ENCODE data around the gene MFSD8.
"Not testable (repeated sequence)": the region's sequence is repeated elsewhere in the genome, so short reads cannot be mapped to it uniquely, and the experiment has no call there.

Gene MFSD8

DNA sequence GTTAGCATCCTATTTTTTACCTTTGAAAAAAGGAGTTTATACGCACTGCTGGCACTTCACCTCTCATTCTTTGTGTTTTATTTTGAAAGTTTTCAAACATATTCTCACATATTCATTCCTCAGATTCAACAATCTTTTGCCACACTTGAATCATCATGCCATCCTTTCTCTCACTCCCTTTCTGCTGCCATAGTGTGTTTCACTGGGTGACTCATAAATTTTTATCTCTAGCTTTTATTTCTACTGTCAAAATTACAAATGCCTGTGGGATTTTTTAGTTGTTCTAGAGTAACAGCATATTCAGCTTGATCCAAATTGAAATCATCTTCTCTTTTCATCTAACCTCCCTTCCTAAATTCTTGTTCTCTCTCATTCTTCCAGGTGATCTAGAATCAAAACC, 28.0 kb downstream of the MFSD8 start:
- no peak for DNase-seq

DNA sequence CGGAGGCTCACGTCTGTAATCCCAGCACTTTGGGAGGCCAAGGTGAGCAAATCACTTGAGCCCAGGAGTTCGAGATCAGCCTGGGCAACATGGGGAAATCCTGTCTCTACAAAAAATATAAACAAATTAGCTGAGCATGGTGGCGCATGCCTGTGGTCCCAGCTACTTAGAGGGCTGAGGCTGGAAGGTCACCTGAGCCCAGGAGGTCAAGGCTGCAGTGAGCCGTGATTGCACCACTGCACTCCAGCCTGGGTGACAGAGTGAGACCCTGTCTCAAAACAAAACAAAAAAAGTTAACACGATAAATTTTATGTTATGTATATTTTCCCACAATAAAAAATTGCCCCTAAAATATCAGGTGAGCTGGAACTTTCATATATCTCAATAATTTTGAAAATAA, 33.1 kb downstream of the MFSD8 start:
- DNase-seq = not testable (repeated sequence)

DNA sequence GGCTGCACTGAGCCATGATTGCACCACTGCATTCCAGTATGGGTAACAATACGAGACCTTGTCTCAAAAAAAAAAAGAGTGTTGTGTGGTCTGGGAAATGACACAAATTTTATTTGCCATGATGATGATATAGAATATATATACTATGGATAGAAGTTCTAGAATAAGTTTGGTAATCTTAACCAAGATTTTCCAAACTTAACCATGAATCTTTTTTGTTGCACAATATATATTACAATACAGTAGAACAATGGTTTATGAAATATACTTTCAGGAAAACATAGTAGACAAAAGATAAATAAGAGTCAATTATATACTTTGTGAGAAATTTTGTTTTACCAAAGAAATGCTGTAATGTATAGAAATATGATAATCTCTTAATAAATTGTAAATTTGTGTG, 34.8 kb downstream of the MFSD8 start:
- no peak for DNase-seq

DNA sequence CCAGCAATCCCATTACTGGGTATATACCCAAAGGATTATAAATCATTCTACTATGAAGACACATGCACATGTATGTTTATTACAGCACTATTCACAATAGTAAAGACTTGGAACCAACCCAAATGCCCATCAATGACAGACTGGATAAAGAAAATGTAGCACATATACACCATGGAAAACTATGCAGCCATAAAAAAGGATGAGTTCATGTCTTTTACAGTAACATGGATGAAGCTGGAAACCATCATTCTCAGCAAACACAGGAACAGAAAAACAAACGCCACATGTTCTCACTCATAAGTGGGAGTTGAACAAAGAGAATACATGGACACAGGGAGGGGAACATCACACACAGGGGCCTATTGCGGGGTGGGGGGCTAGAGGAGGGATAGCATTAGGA, 39.3 kb downstream of the MFSD8 start:
- DNase-seq = not testable (repeated sequence)

DNA sequence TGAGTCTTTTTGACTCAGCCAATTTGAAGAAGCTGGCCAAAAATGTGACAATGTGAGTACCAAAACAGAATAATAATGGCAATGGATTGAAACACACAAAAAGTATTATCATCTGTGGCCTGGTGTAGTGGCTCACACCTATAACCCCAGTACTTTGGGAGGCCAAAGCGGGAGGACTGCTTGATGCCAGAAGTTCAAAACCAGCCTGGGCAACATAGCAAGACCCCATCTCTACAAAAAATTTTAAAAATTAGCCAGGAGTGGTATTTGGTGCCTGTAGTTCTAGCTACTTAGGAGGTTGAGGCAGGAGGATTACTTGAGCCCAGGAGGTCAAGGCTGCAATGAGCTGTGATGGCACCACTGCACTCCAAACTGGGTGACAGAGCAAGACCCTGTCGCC, 42.7 kb downstream of the MFSD8 start:
- no peak for DNase-seq

DNA sequence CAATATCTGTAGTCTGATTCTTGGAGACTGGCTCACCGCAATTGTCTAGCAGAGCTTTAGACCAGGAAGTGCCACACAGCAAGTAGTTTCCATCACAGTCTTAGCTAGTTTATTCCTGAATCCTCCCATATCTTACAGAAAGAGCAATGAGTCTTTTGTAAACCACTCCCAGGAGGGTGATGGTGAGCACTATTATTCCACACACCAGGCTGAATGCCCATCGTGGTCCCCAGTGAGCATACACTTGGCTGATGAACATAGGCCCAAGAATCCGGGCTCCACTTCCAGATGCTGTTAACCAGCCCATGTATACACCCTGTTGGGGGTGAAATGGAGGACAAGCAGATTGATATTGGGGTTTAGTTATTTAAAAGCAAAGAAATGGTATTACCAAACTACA, 44.5 kb downstream of the MFSD8 start:
- DNase-seq = no peak

DNA sequence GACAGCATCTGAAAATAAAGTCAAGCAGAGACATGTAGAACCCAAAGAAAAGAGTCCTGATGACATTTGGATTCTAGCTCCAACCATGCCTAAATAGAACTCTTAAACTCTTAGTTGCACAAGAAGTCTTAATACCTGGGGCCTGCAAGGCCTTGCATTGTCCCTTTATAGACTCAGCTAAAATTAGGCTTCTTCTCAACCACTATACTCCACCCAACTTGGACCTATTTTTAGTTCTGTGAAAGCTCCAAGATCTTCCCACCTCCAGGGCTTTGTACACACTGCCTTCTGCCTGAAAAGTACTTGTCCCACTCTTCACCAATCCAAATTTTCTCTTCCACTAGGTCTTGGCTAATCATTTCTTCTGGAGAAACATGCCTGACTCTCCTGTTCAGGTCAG, 47.8 kb downstream of the MFSD8 start:
- no peak for DNase-seq

DNA sequence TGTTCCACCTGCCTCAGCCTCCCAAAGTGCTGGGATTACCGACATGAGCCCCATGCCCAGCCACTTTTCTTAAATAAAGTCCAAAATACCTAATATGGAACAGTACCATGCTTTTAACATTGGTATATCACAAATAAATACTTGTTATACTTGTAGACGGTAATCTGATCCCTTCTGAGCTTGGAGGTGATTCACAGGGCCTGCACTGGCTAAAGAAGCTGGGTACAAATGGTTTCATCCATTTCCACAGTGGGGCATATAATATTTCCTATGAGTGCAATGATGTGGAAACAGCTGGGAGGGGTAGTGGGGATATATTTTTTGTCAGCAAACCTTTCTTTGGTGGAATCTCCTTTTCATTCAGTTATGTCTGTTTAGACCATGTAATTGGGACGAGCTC, 48.5 kb downstream of the MFSD8 start:
- no peak for DNase-seq

DNA sequence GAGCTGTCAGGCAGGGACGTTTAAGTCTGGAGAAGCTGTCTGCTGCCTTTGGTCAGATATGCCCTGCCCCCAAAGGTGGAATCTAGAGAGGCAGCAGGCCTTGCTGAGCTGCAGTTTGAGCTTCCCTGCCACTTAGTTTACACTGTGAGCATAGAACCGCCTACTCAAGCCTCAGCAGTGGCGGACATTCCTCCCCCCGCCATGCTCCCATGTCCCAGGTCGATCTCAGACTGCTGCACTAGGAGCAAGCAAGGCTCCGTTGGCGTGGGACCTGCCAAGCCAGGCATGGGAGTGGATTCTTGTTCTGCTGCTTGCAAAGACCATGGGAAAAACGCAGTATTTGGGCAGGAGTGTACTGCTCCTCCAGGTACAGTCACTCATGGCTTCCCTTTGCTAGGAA, 59.9 kb downstream of the MFSD8 start:
- DNase-seq = no peak

DNA sequence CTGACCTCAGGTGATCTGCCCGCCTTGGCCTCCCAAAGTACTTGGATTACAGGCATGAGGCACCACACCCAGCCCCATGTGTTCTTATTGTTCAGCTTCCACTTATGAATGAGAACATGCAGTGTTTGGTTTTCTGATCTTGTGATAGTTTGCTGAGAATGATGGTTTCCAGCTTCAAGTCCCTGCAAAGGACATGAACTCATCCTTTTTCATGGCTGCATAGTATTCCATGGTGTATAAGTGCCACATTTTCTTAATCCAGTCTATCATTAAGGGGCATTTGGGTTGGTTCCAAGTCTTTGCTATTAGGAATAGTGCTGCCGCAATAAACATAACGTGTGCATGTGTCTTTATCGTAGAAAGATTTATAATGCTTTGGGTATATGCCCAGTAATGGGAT, 65.3 kb downstream of the MFSD8 start:
- not testable (repeated sequence) for DNase-seq

DNA sequence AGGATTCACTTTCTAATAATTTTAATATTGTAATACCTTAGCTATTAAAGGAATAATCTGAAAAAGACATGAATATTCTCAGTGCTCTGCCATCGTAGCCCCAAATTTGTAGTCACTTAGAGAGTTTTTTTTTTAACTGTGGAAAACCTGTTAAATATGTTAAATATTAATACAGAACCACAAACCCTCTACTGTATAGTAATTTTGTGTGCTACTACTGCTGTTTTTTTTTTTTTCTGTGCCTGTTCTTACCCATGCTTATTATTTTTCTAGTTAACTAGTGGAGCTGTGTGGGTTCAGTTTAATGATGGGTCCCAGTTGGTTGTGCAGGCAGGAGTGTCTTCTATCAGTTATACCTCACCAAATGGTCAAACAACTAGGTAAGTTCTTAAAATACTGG, 68.4 kb downstream of the MFSD8 start:
- DNase-seq = no peak

DNA sequence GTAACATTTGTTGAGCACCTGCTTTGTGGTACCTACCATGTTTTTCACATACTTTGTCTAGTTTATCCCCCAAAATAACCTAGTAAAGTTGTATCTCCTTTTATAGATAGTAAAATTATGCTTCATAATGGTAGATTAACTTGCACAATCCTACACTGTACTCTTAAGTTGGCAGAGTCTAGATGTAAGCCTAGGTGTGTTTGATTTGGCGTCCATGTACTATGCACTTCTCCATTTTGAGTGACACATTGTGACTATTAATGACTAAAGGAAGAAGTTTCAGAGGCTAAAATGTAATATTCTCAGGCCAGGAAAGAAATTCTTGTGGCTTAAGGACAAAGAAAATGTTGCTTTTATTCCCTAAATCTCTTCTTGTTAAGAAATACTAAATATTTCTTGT, 68.9 kb downstream of the MFSD8 start:
- no peak for DNase-seq

DNA sequence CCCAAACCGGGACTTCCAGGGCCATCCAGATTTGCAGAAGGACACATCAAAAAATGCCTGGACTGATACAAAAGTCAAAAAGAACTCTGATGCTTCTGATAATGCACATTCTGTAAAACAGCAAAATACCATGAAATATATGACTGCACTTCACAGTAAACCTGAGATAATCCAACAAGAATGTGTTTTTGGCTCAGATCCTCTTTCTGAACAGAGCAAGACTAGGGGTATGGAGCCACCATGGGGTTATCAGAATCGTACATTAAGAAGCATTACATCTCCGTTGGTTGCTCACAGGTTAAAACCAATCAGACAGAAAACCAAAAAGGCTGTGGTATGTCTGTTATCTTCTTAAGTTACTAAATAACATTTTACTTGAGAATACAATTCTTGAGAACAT, 75.1 kb downstream of the MFSD8 start:
- no peak for DNase-seq

DNA sequence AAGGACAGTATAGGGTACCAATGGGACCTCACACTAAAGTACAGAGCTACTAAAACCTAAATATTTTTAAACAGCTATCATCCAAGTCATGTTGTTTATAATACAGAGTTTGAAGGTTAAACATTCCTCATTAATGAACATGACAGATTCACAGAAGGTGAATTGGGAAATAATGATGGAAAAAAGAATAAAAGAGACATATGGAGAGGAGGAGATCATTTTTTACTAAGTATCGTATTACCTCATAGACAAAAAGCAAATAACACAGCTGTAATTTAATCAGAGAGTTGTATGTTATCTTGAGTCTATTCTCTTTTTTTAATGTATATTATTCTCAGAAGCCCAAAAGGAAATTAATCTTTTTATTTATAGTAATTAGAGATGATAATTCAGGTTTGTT, 76.4 kb downstream of the MFSD8 start:
- DNase-seq = no peak

DNA sequence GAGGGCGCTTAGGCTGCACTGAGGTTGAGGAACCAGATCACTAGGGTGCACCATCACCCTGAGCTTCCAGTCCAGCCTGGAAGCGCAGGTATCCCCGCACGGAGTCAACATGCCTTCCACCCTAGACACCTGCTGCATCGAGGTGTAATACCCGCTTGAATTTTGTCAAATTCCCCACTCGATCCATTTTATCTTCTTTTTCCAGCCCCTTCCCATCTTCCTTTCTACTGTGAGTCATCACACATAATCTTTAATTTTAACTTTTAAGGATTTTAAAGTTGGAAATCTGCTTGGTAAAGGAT, 83.5 kb downstream of the MFSD8 start:
- no peak for DNase-seq

DNA sequence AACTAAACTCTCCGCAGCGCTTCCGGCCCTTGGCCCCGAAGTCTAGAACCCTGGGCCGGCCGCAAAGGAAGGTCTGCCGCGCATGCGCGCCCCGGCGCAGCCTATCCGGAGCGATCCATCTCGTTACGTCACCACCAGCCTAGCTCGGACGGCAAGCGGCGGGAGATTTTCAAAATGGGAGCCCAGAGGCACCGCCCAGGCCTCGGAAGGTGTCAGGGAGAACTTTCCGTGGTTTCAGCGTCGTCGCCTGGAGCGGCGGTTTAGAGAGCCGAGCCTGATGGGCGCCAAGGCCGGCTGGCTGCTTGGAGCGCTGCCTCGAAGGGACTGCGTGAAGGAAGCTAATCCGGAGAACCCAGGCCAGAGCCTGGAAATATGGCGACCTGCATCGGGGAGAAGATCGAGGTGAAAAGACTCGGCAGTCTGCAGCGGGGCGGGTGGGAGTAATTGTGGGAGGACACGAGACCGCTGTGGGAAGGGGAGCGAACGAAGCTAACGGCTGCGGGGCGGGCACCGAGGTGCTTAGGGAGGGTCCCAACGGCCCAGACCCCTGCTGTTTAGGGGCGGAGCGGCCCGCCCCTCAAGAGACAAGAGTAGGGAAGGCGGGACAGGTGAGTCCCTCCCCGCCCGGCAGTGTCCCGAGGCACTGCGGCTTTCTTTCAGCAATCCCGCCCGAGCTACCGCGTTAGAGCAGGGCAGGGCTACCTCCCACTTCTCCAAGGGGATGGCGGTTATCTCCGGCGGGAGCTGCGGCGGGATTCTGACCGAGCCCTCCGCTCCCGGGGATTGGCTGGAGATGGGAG, 84.0 kb downstream of the MFSD8 start, which contains the start of gene PLK4:
PLK4 (plus strand) TSS at position 131 of the 800 bp plus-strand sequence; CDS start at position 373, 242 bp downstream.
- DNase-seq = peak; percentile 54 to 95 (median 85)

DNA sequence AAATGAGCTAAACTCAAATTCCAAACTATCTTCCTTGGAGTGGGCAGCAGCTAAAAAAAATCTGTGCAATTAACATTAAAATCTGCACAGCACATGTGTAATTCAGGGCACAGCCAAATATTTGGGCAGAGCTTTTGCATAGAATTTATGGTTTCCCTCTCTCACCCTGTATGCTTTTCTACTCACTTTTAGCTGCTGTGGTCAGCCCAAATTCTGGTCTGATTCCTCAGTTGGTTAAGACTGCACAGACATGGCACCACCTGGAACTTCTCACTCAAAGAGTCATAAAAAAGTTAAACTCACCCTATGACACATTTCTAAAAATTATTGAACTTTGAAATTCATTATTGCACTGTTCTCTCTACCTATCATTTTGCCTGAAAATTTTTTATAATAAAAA, 89.2 kb downstream of the MFSD8 start:
- no peak for DNase-seq

DNA sequence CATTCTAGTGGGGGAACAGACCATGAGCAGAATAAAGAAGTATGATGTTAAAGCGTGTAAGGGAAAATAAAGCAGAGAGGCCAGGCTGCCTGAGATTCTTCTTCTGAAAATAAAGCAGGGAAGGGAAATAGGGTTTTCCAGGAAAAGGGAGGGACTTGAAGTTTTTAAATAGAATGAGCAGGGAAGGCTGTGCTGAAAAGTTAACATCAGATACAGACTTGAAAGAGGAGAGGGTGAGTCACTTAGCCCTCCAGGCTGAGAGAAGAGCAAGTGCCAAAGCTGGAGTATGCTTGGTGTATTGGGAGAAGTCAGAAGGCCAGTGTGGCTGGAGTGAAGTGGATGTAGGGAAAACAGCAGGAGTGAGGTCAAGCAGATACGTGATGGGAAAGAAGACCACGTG, 94.3 kb downstream of the MFSD8 start:
- DNase-seq = peak in 2 of 56 donors; percentile 1 to 8

DNA sequence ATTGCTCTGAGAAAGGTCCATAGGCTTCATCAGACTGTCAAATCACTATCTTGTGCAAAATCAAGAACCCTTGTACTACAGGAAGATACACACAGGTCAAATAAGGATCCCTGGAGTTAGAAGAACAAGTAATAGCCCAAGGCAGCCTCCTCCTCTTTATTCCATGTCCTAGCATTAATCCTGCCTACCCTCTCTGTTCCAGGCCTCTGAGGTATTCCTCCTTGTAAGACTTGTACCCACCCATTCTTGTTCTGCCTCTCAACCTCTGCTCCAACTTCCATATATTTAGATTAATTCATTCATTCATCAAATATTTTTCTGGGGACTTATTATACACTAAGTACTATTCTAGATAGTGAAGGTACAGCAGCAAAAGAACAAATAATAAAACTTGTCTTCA, 94.7 kb downstream of the MFSD8 start:
- no peak for DNase-seq

DNA sequence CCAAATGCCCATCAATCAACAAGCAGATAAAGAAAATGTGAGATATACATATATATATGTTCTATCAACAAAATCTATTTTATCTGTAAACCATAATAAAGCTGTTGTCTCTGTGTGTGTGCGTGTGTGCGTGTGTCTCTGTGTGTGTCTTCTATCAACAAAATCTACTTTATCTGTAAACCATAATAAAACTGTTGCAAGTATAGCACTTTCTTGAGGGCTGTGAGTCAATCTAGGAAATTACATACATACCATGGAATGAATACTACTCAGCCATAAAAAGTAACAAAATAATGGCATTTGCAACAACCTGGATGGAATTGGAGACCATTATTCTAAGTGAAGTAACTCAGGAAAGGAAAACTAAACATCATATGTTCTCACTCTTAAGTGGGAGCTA, 96.8 kb downstream of the MFSD8 start:
- no peak for DNase-seq
